PFSK-1 (cell line): ENCODE data around the gene MMP28.

Source experiments
- FOXP2 ChIP-seq: optimal IDR thresholded peaks from 2 replicates; pipeline ENCODE3; 2011; ENCODE audit warnings: borderline replicate concordance, control low read depth, inconsistent platforms; ENCODE audit not compliant: insufficient read depth; ENCODE audit errors: extremely low read length, extremely low read depth
- POLR2AphosphoS5 ChIP-seq: IDR thresholded peaks from 2 replicates; pipeline ENCODE4 v1.6.1; 2012; ENCODE audit warnings: low read depth, mild to moderate bottlenecking, control low read depth, low read length, moderate library complexity
- SIN3A ChIP-seq: IDR thresholded peaks from 2 replicates; pipeline ENCODE4 v1.6.1; 2012; ENCODE audit warnings: mild to moderate bottlenecking, low read length, moderate library complexity, borderline replicate concordance; ENCODE audit not compliant: insufficient read depth
- TAF1 ChIP-seq: IDR thresholded peaks from 2 replicates; pipeline ENCODE4 v1.6.1; 2012; ENCODE audit warnings: low read length, control low read depth, borderline replicate concordance; ENCODE audit not compliant: insufficient read depth
- TF ChIP-seq, protein P1 (sequence below), 2 experiments: IDR thresholded peaks; 2 replicates each; pipeline versions ENCODE4 v1.6.1 to v1.8.0; 2011 to 2012; ENCODE audit warnings: low read depth in 2 of 2, low read length in 2 of 2, control low read depth in 1 of 2, inconsistent platforms in 1 of 2, mild to moderate bottlenecking in 1 of 2, moderate library complexity in 1 of 2; ENCODE audit not compliant: insufficient read depth in 1 of 2

DNA sequence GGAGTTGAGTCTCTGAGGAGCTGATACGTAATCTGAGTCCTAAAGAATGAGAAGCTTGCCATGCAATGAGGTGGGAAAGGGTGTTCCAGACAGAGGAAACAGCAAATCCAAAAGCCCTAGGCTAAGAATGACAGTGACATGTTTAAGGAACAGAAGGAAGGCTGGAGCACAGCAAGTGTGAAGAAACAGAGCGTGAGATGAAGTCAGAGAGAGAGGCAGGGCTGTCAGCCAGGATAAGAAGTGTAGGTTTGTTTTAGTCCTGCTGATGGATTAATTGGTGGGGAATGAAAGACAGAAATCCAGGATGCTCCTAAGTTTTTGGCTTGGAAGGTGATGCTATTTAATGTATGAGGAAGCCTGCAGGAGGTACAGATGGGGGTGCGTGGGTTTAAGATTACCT is 14.5 kb downstream of the MMP28 start:
- TF ChIP-seq TAF1: no peak
- TF ChIP-seq POLR2AphosphoS5: no peak
- TF ChIP-seq, protein P1, sequence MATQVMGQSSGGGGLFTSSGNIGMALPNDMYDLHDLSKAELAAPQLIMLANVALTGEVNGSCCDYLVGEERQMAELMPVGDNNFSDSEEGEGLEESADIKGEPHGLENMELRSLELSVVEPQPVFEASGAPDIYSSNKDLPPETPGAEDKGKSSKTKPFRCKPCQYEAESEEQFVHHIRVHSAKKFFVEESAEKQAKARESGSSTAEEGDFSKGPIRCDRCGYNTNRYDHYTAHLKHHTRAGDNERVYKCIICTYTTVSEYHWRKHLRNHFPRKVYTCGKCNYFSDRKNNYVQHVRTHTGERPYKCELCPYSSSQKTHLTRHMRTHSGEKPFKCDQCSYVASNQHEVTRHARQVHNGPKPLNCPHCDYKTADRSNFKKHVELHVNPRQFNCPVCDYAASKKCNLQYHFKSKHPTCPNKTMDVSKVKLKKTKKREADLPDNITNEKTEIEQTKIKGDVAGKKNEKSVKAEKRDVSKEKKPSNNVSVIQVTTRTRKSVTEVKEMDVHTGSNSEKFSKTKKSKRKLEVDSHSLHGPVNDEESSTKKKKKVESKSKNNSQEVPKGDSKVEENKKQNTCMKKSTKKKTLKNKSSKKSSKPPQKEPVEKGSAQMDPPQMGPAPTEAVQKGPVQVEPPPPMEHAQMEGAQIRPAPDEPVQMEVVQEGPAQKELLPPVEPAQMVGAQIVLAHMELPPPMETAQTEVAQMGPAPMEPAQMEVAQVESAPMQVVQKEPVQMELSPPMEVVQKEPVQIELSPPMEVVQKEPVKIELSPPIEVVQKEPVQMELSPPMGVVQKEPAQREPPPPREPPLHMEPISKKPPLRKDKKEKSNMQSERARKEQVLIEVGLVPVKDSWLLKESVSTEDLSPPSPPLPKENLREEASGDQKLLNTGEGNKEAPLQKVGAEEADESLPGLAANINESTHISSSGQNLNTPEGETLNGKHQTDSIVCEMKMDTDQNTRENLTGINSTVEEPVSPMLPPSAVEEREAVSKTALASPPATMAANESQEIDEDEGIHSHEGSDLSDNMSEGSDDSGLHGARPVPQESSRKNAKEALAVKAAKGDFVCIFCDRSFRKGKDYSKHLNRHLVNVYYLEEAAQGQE (IDR thresholded peaks at IDR 0.05; ENCODE audit: insufficient read depth in 1 of 2, low read depth in 2 of 2, low read length in 2 of 2): no peak
- no peak for TF ChIP-seq SIN3A
- no peak for TF ChIP-seq FOXP2
